Amygdala (tissue), 56 donors: Measurements from ENCODE around the gene TTC29.
"Not testable (repeated sequence)": the region's sequence is repeated elsewhere in the genome, so short reads cannot be mapped to it uniquely, and the experiment has no call there.

Experiments
- DNase-seq, 56 donors: peaks; one replicate each; lab custom pipeline; 2025; lab: John Stamatoyannopoulos, UW

TTC29 gene

DNA sequence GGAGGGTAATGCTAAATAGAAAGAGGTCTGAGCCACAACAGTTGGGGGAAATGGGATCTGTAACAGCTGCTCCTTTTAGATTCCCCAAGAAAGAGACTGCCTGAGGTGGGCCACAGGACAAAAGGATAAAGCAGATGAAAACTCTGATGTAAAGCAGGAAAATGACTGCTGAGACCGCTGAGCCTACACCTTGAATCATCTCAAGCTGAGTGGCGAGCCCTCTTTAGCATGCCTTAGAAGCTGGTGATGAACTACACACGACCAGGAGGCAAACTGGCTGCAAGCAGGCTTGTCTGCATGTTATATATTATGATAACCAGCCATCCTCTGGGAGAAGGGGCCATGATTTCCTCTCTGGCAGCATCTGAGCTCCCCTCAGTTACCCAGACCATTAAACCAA, 88.4 kb downstream of the TTC29 start:
- no peak for DNase-seq

GRCh38 chr4:146855761-146856160, 89.9 kb downstream of the TTC29 start:
- no peak for DNase-seq

GRCh38 chr4:146852360-146852759, 93.3 kb downstream of the TTC29 start:
- peak in 15 of 56 donors; percentile 1 to 47 (median 5) for DNase-seq

GRCh38 chr4:146847345-146847744, 98.3 kb downstream of the TTC29 start:
- DNase-seq: no peak

DNA sequence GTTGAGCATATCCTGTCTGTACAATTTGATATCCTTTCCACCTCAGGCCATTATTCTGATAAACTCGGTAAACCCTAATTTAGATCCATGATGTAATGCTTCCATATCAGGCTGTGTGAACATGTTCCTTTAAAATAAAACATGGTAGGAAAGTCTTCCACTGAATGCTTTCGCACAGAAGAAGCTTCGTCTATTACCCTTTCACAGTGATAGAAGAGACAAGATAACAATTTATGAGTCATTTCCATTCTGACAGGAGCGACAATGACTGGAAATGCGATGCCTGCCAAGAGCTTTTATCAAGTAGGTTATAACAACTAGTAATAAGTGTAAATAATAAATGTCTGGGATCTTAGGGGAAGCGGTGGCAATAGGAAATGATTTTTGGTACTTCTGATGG, 98.8 kb downstream of the TTC29 start:
- no peak for DNase-seq

DNA sequence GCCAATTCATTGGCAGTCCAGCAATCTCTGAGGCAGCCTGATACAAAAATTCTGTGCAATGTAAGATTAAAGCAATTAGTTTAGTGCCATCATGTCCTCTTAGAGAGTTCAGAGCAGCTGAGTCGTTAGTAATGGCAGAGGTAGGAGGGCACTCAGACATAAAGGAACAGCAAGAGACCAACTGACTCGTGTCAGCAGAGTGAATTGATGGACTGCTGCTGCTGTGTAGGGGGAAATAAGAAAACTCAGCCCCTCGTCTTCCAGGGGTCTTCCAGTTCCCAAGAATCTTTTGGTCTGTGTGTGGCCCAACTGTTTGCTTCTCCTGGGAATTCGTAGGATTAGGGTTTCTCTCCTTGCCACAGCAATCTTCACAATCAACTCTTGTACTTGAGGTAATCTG, 100.9 kb downstream of the TTC29 start:
- no peak for DNase-seq

- DNase-seq: no peak
Observed at GRCh38 chr4:146842876-146843275, 102.8 kb downstream of the TTC29 start.

GRCh38 chr4:146840731-146841130, 104.9 kb downstream of the TTC29 start:
- no peak for DNase-seq

- no peak for DNase-seq
Observed at GRCh38 chr4:146835096-146835495, 110.6 kb downstream of the TTC29 start.

DNA sequence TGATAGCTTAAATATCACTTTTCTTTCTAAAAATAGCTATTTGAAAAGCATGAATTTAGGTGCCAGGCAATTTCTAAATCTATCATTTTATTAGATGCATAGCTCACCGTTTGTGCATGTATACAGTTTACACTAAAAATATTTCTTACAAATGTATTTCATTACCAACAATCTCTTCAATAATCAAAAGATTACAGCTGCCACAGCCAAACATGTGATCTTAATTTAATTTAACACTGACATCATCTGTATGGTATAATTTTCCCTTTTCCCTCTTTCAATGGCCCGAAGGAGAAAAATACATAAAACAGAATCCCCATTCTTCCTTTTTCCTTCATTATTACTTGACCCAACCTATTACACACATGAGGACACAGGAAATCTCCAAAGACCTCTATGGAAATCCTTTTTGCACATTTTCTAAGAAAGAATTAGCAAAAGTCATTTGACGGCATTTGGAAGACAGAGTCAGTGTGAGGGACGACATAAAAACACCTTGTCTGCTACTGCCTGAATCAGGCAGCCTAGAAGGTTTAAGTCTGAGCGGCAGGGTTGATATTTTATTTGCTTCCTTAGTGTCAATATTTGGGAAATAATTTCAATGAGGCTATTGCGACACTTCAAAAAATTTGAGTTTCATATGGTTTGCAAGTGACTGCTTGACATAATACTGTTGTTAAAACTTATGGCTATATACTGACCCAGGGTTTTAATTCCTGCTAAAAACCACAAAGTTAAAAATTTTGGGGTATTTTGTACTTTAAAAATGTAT, 111.2 kb downstream of the TTC29 start:
- no peak for DNase-seq

- no peak for DNase-seq
Observed at GRCh38 chr4:146833530-146833929, 112.1 kb downstream of the TTC29 start.

DNA sequence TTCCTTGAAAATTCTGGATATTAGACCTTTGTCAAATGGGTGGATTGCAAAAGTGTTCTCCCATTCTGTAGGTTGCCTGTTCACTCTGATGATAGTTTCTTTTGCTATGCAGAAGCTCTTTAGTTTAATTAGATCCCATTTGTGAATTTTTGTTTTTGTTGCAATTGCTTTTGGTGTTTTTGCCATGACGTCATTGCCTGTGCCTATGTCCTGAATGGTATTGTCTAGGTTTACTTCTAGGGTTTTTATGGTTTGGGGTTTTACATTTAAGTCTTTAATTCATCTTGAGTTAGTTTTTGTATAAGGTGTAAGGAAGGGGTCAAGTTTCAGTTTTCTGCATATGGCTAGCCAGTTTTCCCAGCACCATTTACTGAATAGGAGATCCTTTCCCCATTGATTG, 122.7 kb downstream of the TTC29 start:
- not testable (repeated sequence) for DNase-seq

DNA sequence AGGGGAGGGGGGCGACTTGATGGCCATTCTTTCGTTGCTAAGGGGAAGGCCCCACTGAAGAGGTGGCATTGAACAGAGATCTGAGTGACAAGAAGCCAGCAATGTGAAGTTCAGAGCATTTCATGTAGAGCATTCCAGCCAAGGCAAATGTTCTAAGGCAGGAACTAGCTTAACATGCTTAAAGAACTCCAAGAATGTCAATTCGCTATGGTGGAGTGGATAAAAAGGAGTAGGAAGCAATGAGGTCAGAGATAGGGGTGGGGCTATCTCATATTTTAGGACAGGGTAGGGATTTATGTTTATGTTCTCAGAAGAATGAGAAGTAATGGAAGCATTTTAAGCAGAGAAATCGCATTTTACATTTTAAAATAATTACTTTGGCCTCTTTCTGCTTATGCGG, 130.9 kb downstream of the TTC29 start:
- DNase-seq: no peak

- no peak for DNase-seq
Observed at GRCh38 chr4:146795711-146796110, 150.0 kb downstream of the TTC29 start.

DNA sequence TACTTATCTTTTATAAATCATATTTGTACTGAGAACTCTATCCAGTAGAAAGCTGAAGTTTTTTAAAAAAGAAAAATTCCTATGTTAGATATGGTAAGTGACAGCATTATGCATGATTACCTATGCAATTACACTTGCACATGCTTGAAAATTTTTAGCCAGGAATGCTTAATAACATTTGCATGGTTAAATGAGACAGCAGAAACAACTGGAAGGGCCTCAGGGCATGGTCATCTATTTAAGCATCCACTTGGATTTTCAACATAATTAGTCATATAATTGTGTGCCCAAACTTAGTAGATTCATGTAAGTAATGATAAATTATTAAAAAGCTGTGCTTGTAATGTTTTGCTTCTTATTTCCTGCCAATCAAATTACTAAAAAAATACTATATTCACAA, 151.9 kb downstream of the TTC29 start:
- no peak for DNase-seq

- no peak for DNase-seq
Observed at GRCh38 chr4:146791439-146791838, 154.2 kb downstream of the TTC29 start.

GRCh38 chr4:146790515-146790914, 155.1 kb downstream of the TTC29 start:
- DNase-seq: no peak

GRCh38 chr4:146787731-146788130, 157.9 kb downstream of the TTC29 start:
- DNase-seq: no peak

- no peak for DNase-seq
Observed at GRCh38 chr4:146776691-146777090, 169.0 kb downstream of the TTC29 start.

DNA sequence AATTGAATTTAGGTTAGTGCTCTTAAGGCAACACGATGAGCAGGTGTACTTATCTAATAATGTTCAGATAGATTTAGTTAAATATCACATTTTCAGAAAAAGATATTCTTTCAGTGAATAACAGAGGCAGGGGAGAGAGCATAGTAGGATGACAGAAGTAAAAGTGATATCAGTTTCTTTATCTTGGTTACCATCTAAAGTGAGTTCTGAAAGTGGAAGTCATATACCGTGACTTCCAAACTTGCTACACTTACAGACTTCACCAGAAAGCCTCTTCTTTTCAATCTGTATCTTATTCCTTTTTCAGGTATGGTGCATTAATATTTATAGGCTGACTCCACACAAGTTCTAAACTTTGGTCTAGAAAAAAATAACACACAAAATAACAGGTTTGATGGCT, 182.1 kb downstream of the TTC29 start:
- no peak for DNase-seq

DNA sequence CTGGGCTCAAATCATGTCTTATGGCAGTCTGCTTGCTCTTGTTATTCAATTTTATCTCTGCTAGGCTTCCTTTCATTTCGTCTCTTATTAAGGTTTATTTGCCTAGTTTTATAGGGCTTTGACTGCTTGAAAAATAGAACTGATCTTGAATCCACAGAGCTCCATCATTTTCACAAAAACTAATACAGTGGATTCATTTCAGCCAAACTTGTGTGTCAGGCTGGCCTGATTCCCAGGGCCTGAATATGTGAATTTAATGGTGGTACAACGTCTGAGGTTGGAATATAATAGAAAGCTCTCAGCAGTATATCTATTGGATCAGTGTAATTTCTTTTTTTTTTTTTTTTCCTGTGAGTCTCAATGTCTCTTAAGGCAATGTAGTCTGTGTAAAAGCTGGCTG, 183.6 kb downstream of the TTC29 start:
- DNase-seq: no peak

DNA sequence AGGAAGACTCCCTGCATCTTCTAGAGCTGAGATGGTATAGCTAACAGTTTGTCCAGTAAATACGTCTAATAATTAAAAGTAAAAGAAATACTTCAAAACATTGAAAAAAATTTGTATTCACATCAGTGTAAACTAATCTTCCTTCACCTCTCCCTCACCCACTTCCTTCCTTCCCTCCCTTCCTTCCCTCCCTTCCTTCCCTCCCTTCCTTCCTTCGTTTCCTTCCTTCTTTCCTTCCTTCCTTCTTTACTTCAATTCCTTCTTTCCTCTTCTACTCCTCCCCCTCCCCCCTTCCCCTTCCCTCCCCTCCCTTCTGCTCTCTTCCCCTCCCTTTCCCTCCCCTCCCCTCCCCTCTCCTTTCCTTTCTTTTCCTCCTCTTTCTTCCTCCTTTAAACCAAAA, 203.2 kb downstream of the TTC29 start:
- no peak for DNase-seq

DNA sequence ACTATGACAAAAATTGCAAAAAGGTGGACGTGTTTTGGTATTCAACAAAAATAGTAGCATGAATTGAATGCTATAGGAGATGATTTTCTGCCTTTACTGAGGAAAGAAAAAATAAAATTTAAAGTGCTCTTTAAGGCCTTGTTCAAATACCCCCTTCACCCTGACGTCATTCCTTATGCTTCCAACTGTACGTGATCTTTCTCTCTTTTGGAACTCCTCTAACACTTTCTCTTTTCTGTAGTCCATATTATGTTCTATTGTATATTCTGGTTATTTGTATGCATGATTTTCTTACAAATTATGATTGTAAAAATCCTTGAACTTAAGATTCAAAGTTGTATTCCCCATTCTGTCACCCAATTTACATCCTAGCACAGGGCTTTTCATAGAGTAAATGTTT, 206.5 kb downstream of the TTC29 start:
- DNase-seq: no peak
